Stimulated activated CD4-positive, alpha-beta T cell treated with anti-CD3 and anti-CD28 coated beads, Interleukin-4, amount 100 ng/mL, for 1 hour (primary cell): ENCODE measurements around the gene PIN1.
"Not testable (repeated sequence)": the region's sequence is repeated elsewhere in the genome, so short reads cannot be mapped to it uniquely, and the experiment has no call there.

ENCODE experiments used
- DNase-seq: peaks from one replicate; pipeline ENCODE4 v3.0.0-alpha.2; 2020

The PIN1 gene

GRCh38 chr19:9818734-9819595 is 16.2 kb upstream of the PIN1 start, which contains the start of gene FBXL12:
FBXL12 (minus strand) TSS chr19:9819079; CDS start chr19:9818813, 266 bp downstream.
- DNase-seq, result peak; percentile 100

GRCh38 chr19:9819596-9819909 is 15.6 kb upstream of the PIN1 start:
- no peak for DNase-seq

- not testable (repeated sequence) for DNase-seq
These were observed 15.1 kb upstream of the PIN1 start for GRCh38 chr19:9820034-9820433.

- no peak for DNase-seq
These were observed 11.3 kb upstream of the PIN1 start for GRCh38 chr19:9823816-9824215.

- DNase-seq, result peak; percentile 86
These were observed 7.6 kb upstream of the PIN1 start, which contains the start of gene UBL5 for GRCh38 chr19:9827289-9828238. UBL5 (plus strand) TSS chr19:9827918; CDS start chr19:9828338, 420 bp downstream.

GRCh38 chr19:9828551-9829063 is 6.5 kb upstream of the PIN1 start:
- no peak for DNase-seq

GRCh38 chr19:9834307-9834725 is 802 bp upstream of the PIN1 start:
- DNase-seq, result no peak

- DNase-seq, result no peak
These were observed 410 bp downstream of the PIN1 start for GRCh38 chr19:9835507-9835949.

- DNase-seq, result no peak
These were observed 903 bp downstream of the PIN1 start for GRCh38 chr19:9836021-9836420.

- DNase-seq, result no peak
These were observed 3.2 kb downstream of the PIN1 start for GRCh38 chr19:9838324-9838723.

GRCh38 chr19:9839415-9839814 is 4.3 kb downstream of the PIN1 start:
- DNase-seq, result no peak

- no peak for DNase-seq
These were observed 7.9 kb downstream of the PIN1 start for GRCh38 chr19:9842834-9843625.

GRCh38 chr19:9843626-9844273 is 8.6 kb downstream of the PIN1 start:
- not testable (repeated sequence) for DNase-seq

- peak; percentile 59 for DNase-seq
These were observed 12.1 kb downstream of the PIN1 start for GRCh38 chr19:9847087-9847671.

- peak; percentile 45 for DNase-seq
These were observed 12.9 kb downstream of the PIN1 start for GRCh38 chr19:9848060-9848459.

GRCh38 chr19:9848762-9849161 is 13.6 kb downstream of the PIN1 start:
- no peak for DNase-seq

GRCh38 chr19:9849791-9850190 is 14.7 kb downstream of the PIN1 start:
- DNase-seq, result no peak

GRCh38 chr19:9850235-9850959 is 15.3 kb downstream of the PIN1 start:
- no peak for DNase-seq

- no peak for DNase-seq
These were observed 19.2 kb downstream of the PIN1 start for GRCh38 chr19:9854282-9854846.

GRCh38 chr19:9856609-9857008 is 21.5 kb downstream of the PIN1 start:
- DNase-seq, result no peak
